ENCODE data around the gene SLC8A1.

GRCh38 chr2:40344364-40344763, 107.5 kb downstream of the SLC8A1 start:
- TF ChIP-seq CTCF (IDR thresholded peaks at IDR 0.05) (no peak), POLR2A (IDR thresholded peaks at IDR 0.05) (no peak)
